ENCODE results near the gene SPCS1. TPM values are rescaled to one million over a fixed set of nuclear protein-coding genes. Genes with fewer than 3 reads are reported as not detected.

Gene SPCS1
- total RNA-seq, 2 donors from 2014 or later: 33.0 to 59.9 TPM

DNA sequence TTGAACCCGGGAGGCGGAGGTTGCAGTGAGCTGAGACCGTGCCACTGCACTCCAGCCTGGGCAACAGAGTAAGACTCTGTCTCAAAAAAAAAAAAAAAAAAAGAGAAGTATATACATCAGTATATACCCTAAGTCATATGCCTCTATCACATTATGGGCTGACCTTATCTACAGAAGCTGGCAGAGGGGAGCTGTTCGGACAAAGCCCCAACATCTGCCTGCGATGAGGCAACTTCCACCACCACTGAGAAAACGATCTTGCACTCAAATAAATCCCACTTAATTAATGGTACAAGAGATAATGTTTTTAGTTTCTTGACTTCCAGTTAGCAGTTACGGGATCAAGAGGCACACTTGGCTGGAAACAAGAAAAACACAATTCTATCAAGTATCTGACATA lies 2.6 kb upstream of the SPCS1 start:
- Histone ChIP-seq H3K27me3 (no peaks in the 10 kb centered on the region), H3K27ac (peak overlapping the region in 2 of 4 donors; percentile 83 to 89), H3K36me3 (replicated peaks in 1 of 2; ENCODE audit: insufficient read depth in 1 of 2, low read depth in 2 of 2) (peaks cover 0 to 3% of the 10 kb centered on the region in 2 donors), H3K9me3 (no peaks in the 10 kb centered on the region), H3K4me3 (no peak overlapping the region), H3K4me1 (peaks cover 33% of the 10 kb centered on the region)
- ATAC-seq: no peak
- 73 to 75% methylated on average over 7 of the region's 7 CpGs for WGBS, 2 donors
- no peak for TF ChIP-seq POLR2A (IDR thresholded peaks at IDR 0.05)
- TF ChIP-seq, protein P1, sequence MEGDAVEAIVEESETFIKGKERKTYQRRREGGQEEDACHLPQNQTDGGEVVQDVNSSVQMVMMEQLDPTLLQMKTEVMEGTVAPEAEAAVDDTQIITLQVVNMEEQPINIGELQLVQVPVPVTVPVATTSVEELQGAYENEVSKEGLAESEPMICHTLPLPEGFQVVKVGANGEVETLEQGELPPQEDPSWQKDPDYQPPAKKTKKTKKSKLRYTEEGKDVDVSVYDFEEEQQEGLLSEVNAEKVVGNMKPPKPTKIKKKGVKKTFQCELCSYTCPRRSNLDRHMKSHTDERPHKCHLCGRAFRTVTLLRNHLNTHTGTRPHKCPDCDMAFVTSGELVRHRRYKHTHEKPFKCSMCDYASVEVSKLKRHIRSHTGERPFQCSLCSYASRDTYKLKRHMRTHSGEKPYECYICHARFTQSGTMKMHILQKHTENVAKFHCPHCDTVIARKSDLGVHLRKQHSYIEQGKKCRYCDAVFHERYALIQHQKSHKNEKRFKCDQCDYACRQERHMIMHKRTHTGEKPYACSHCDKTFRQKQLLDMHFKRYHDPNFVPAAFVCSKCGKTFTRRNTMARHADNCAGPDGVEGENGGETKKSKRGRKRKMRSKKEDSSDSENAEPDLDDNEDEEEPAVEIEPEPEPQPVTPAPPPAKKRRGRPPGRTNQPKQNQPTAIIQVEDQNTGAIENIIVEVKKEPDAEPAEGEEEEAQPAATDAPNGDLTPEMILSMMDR (IDR thresholded peaks at IDR 0.05): no peak
- DNase-seq: no peak
- intact Hi-C loops (cut with DNase I): no loop called here

DNA sequence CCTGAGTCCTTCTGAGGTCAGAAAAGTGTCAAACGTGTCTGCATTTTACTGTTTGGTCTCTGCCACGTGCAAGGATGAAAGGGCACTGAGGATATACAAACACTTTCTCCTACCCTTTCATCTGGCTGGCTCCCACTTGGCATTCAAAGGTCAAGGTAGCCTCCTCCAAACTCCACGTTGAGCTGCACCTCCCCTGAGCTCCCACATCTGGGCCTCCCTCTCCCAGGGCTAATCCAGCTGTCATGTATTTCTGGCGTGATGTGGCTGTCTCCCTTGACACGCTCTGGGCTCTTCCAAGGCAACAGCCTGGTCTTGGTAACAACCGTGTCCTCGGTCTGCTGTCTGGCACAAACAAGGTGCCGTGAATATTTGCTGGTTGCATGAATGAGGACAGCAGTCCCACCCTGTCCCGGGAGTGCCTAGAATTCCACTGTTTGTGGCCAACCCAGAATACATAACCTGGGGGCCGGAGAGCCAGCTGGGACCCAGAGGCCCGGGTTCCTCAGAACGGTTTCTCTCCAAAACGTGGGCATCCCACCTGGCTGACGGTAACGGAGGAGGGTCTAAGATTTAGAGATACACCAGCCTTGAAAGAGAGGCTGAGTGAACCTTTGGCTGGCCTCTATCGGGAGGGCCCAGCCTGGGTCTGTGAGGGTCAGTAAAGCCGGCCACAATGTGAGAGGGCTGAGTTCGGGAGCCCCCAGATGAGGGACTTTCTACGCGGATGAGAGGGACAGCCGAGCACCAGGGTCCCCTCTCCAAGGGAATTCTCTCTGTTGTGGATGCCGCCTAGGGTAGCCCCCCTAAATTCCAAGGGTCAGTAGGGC lies 1.1 kb upstream of the SPCS1 start:
- WGBS, 2 donors: 2 to 3% methylated on average over 11 to 22 of the region's 22 CpGs
- DNase-seq: peak in 3 of 4 donors; percentile 31 to 46 (median 36)
- peaks cover 0 to 1% of the 10 kb centered on the region in 2 donors for H3K36me3 ChIP-seq (replicated peaks in 1 of 2; ENCODE audit: insufficient read depth in 1 of 2, low read depth in 2 of 2)
- no peaks in the 10 kb centered on the region for H3K9me3 ChIP-seq
- H3K4me1 ChIP-seq: peaks cover 33% of the 10 kb centered on the region
- no peak for TF ChIP-seq POLR2A (IDR thresholded peaks at IDR 0.05)
- TF ChIP-seq, protein P1 (IDR thresholded peaks at IDR 0.05): no peak
- intact Hi-C loops (cut with DNase I): no loop called here
- peak overlapping the region; percentile 56 to 89 (median 72) for H3K27ac ChIP-seq
- no peaks in the 10 kb centered on the region for H3K27me3 ChIP-seq
- H3K4me3 ChIP-seq: peak overlapping the region; percentile 89 to 92
- no peak for ATAC-seq

DNA sequence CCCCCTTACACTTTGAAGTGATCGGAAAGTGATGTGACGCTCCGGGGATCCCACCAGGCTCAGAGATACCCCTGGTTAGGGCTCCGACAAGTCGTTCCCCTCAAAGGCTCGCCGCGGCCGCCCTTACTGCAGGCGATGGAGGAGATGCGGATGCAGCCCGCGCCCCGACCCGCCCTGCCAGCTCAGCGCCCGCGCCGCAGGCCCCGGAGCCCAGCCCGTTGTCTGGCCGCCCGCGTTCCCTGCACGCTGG lies 543 bp upstream of the SPCS1 start:
- Histone ChIP-seq H3K36me3 (replicated peaks in 1 of 2; ENCODE audit: insufficient read depth in 1 of 2, low read depth in 2 of 2) (peaks cover 0 to 1% of the 10 kb centered on the region in 2 donors), H3K27ac (peak overlapping the region; percentile 56 to 89 (median 72)), H3K9me3 (no peaks in the 10 kb centered on the region), H3K4me1 (peaks cover 33% of the 10 kb centered on the region), H3K27me3 (no peaks in the 10 kb centered on the region), H3K4me3 (peak overlapping the region; percentile 89 to 92)
- intact Hi-C loops (cut with DNase I): no loop called here
- WGBS, 2 donors: 0% methylated on average over 25 of the region's 25 CpGs; no CpG with 5 or more reads in 1 of the 2 donors
- ATAC-seq (no peak), DNase-seq (no peak)
- TF ChIP-seq, protein P1 (IDR thresholded peaks at IDR 0.05): no peak
- TF ChIP-seq POLR2A (IDR thresholded peaks at IDR 0.05): no peak

DNA sequence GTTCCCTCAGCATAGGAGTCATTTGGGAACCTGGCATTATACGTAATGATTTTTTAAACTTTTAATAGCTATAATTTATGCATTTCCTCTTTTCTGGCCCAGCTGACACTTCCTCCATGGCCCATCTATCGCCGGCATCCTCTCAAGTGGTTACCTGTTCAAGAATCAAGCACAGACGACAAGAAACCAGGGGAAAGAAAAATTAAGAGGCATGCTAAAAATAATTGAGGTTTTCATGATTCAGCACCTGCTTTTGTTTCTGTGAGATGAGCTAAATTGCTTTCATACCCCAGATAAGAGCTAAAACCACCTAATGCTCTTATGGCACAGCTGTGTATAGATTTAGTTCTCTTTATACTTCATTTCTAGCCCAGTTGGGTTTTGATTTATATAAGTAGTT lies 1.7 kb downstream of the SPCS1 start:
- peak overlapping the region in 1 of 4 donors; percentile 38 for H3K27ac ChIP-seq
- DNase-seq: no peak
- H3K9me3 ChIP-seq: no peaks in the 10 kb centered on the region
- H3K4me3 ChIP-seq: no peak overlapping the region
- peaks cover 33% of the 10 kb centered on the region for H3K4me1 ChIP-seq
- no peak for TF ChIP-seq POLR2A (IDR thresholded peaks at IDR 0.05)
- TF ChIP-seq, protein P1 (IDR thresholded peaks at IDR 0.05): no peak
- 54 to 73% methylated on average over 4 of the region's 4 CpGs for WGBS, 2 donors
- no peak for ATAC-seq
- H3K36me3 ChIP-seq (replicated peaks in 1 of 2; ENCODE audit: insufficient read depth in 1 of 2, low read depth in 2 of 2): peaks cover 0 to 1% of the 10 kb centered on the region in 2 donors
- intact Hi-C loops (cut with DNase I): no loop called here
- no peaks in the 10 kb centered on the region for H3K27me3 ChIP-seq

DNA sequence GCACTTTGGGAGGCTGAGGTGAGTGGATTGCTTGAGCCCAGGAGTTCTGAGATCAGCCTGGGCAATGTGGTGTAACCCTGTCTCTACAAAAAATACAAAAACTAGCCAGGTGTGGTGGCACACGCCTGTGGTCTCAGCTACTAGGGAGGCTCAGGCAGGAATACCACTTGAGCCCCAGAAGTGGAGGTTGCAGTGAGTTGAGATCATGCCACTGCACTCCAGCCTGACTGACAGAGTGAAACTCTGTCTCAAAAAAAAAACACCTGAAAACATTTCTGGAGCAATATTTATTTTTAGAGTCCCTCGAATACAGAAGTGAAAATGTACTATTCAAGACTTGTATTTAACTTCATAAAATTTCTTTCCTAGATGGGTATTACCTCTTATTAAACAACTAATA lies 4.6 kb downstream of the SPCS1 start:
- H3K9me3 ChIP-seq: no peaks in the 10 kb centered on the region
- H3K27ac ChIP-seq: no peak overlapping the region
- no peaks in the 10 kb centered on the region for H3K27me3 ChIP-seq
- no peak overlapping the region for H3K4me3 ChIP-seq
- intact Hi-C loops (cut with DNase I): no loop called here
- peaks cover 12% of the 10 kb centered on the region for H3K4me1 ChIP-seq
- TF ChIP-seq, protein P1 (IDR thresholded peaks at IDR 0.05): no peak
- TF ChIP-seq POLR2A (IDR thresholded peaks at IDR 0.05): no peak
- 68 to 76% methylated on average over 2 of the region's 2 CpGs for WGBS, 2 donors
- DNase-seq (no peak), ATAC-seq (no peak)
- peaks cover 0 to 1% of the 10 kb centered on the region in 2 donors for H3K36me3 ChIP-seq (replicated peaks in 1 of 2; ENCODE audit: insufficient read depth in 1 of 2, low read depth in 2 of 2)
